ENCODE results near the gene PNPLA6. TPM values are rescaled to one million over a fixed set of nuclear protein-coding genes. Genes with fewer than 3 reads are reported as not detected.

Gene PNPLA6
- total RNA-seq, 4 donors from 2014 or later, result 115 to 435 (median 147) TPM

DNA sequence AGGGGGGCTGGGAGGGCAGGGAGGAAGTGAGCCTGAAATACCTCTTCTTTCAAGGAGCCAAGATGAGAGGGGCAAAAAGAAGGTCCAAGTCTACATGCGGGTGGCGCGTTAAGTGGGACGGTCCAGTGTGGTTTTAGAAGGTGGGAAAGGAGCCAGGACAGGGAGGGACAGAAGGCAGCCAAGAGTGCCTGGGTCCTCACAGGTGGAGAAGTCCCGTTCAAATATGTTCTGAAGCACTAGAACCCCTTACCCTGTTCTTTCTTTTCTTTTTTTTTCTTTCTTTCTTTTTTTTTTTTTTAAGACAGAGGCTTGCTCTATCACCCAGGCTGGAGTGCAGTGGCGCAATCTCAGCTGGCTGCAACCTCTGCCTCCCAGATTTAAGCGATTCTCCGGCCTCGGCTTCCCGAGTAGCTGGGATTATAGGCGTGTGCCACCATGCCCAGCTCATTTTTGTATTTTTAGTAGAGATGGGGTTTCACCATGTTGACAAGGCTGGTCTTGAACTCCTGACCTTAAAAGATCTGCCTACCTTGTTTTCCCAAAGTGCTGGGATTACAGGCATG lies 67.5 kb downstream of the PNPLA6 start:
- WGBS, 2 donors (ENCODE audit: low coverage in 1 of 2), result 88 to 100% methylated on average over 2 to 11 of the region's 11 CpGs
- no peaks in the 10 kb centered on the region for H3K4me1 ChIP-seq
- intact Hi-C loops (cut with DNase I; ENCODE audit: low total_unique reads), result no loop called here
- H3K9me3 ChIP-seq, result no peaks in the 10 kb centered on the region
- in situ Hi-C loops (cut with MboI; ENCODE audit: low pct_ligation_motif_present in 1 of 4, low pct_unique_long_range_greater_than_20kb in 1 of 4, low sequenced_read_pairs in 3 of 4), result no loop called here
- no peak overlapping the region for H3K27ac ChIP-seq
- H3K27me3 ChIP-seq, result peaks cover 13% of the 10 kb centered on the region
- no peak overlapping the region for H3K4me3 ChIP-seq
- DNase-seq, result no peak
- TF ChIP-seq POLR2AphosphoS5 (IDR thresholded peaks at IDR 0.05), result no peak
- TF ChIP-seq, protein P1, sequence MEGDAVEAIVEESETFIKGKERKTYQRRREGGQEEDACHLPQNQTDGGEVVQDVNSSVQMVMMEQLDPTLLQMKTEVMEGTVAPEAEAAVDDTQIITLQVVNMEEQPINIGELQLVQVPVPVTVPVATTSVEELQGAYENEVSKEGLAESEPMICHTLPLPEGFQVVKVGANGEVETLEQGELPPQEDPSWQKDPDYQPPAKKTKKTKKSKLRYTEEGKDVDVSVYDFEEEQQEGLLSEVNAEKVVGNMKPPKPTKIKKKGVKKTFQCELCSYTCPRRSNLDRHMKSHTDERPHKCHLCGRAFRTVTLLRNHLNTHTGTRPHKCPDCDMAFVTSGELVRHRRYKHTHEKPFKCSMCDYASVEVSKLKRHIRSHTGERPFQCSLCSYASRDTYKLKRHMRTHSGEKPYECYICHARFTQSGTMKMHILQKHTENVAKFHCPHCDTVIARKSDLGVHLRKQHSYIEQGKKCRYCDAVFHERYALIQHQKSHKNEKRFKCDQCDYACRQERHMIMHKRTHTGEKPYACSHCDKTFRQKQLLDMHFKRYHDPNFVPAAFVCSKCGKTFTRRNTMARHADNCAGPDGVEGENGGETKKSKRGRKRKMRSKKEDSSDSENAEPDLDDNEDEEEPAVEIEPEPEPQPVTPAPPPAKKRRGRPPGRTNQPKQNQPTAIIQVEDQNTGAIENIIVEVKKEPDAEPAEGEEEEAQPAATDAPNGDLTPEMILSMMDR (IDR thresholded peaks at IDR 0.05), result no peak
- no peak for TF ChIP-seq EP300 (IDR thresholded peaks at IDR 0.05; ENCODE audit: low read depth)
- no peak for TF ChIP-seq POLR2A (IDR thresholded peaks at IDR 0.05)
- H3K36me3 ChIP-seq, result no peaks in the 10 kb centered on the region

DNA sequence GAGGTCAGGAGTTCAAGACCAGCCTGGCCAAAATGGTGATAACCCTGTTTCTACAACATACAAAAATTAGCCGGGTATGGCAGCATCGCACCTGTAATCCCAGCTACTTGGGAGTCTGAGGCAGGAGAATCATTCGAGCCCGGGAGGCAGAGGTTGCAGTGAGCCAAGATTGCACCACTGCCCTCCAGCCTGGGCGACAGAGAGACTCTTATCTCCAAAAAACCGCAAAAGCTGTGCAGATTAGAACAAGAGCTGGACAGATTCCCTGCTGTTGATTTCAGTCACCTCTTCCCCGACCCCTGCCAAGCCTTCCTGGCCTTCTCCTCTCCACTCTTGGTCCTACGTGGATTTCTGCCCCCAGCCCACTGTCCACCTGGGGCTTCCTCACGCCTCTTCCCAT lies 68.4 kb downstream of the PNPLA6 start:
- intact Hi-C loops (cut with DNase I; ENCODE audit: low total_unique reads) (no loop called here), in situ Hi-C loops (cut with MboI; ENCODE audit: low pct_ligation_motif_present in 1 of 4, low pct_unique_long_range_greater_than_20kb in 1 of 4, low sequenced_read_pairs in 3 of 4) (no loop called here)
- no peak for DNase-seq
- 80 to 83% methylated on average over 3 to 9 of the region's 9 CpGs for WGBS, 2 donors (ENCODE audit: low coverage in 1 of 2)
- H3K4me1 ChIP-seq, result no peaks in the 10 kb centered on the region
- no peak overlapping the region for H3K27ac ChIP-seq
- H3K4me3 ChIP-seq, result no peak overlapping the region
- H3K36me3 ChIP-seq, result no peaks in the 10 kb centered on the region
- TF ChIP-seq EP300 (IDR thresholded peaks at IDR 0.05; ENCODE audit: low read depth), result no peak
- TF ChIP-seq, protein P1 (IDR thresholded peaks at IDR 0.05), result no peak
- peaks cover 11% of the 10 kb centered on the region for H3K27me3 ChIP-seq
- no peaks in the 10 kb centered on the region for H3K9me3 ChIP-seq

DNA sequence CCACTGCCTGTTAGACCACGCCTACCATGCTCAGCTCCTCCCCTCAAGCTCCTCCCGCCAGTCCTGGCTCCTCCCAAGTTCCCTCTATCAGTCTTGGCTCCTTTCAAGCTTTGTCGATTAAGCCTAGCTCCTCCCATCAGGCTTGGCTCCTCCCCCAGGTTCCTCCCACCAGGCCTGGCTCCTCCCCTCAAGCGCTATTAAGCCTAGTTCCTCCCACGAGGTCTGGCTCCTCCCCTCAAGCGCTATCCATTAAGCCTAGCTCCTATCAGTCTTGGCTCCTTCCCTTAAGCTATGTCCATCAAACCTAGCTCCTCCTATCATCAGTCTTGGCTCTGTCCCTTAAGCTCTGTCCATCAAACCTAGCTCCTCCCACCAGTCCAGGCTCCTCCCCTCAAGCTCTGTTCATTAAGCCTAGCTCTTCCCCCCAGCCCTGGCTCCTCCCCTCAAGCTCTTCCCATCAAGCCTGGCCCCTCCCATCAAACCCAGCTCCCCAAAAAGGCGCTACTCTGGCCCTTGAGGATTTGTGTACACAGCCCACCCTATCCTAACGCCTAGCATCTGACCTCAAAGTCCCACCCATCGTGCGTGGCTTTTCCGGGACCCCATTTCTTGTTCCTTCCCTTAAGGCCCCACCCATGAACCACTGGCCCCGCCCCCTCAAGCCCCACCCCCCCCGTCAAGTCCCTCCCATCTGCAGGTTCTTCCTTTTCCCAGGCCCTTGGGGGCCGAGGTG lies 70.1 kb downstream of the PNPLA6 start:
- no peaks in the 10 kb centered on the region for H3K9me3 ChIP-seq
- 60 to 80% methylated on average over 6 to 14 of the region's 14 CpGs for WGBS, 2 donors (ENCODE audit: low coverage in 1 of 2)
- in situ Hi-C loops (cut with MboI; ENCODE audit: low pct_ligation_motif_present in 1 of 4, low pct_unique_long_range_greater_than_20kb in 1 of 4, low sequenced_read_pairs in 3 of 4) (no loop called here), intact Hi-C loops (cut with DNase I; ENCODE audit: low total_unique reads) (no loop called here)
- peaks cover 11% of the 10 kb centered on the region for H3K27me3 ChIP-seq
- no peaks in the 10 kb centered on the region for H3K4me1 ChIP-seq
- H3K4me3 ChIP-seq, result no peak overlapping the region
- no peak for TF ChIP-seq POLR2AphosphoS5 (IDR thresholded peaks at IDR 0.05)
- TF ChIP-seq, protein P1 (IDR thresholded peaks at IDR 0.05), result no peak
- no peak for TF ChIP-seq EP300 (IDR thresholded peaks at IDR 0.05; ENCODE audit: low read depth)
- TF ChIP-seq POLR2A (IDR thresholded peaks at IDR 0.05), result no peak
- no peak overlapping the region for H3K27ac ChIP-seq
- DNase-seq, result no peak
- H3K36me3 ChIP-seq, result no peaks in the 10 kb centered on the region

DNA sequence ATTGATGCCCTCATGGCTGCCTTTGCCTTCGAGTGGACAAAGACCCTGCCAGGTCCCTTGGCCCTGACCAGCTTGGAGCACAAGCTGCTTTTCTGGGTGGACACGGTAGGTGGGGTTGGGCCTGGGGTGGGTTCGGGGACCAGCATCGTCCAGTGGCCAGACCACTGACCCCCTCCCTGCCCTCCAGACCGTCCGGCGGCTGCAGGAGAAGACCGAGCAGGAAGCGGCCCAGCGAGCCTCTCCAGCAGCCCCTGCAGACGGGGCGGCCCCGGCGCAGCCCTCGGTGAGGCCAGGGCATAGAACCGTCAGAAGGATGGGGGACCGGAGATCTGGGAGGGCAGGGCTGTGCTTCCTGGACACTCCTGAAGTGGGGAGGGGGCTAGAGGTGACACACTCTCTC lies 70.8 kb downstream of the PNPLA6 start:
- Histone ChIP-seq H3K27ac (no peak overlapping the region), H3K4me3 (no peak overlapping the region), H3K36me3 (no peaks in the 10 kb centered on the region), H3K4me1 (no peaks in the 10 kb centered on the region), H3K9me3 (no peaks in the 10 kb centered on the region), H3K27me3 (peaks cover 11% of the 10 kb centered on the region)
- in situ Hi-C loops (cut with MboI; ENCODE audit: low pct_ligation_motif_present in 1 of 4, low pct_unique_long_range_greater_than_20kb in 1 of 4, low sequenced_read_pairs in 3 of 4) (no loop called here), intact Hi-C loops (cut with DNase I; ENCODE audit: low total_unique reads) (no loop called here)
- no peak for DNase-seq
- TF ChIP-seq POLR2A (IDR thresholded peaks at IDR 0.05) (no peak), POLR2AphosphoS5 (IDR thresholded peaks at IDR 0.05) (no peak), EP300 (IDR thresholded peaks at IDR 0.05; ENCODE audit: low read depth) (no peak)
- TF ChIP-seq, protein P1 (IDR thresholded peaks at IDR 0.05), result no peak
- 85% methylated on average over 17 of the region's 17 CpGs; no CpG with 5 or more reads in 1 of the 2 donors for WGBS, 2 donors (ENCODE audit: low coverage in 1 of 2)

Measured in transverse colon (tissue), 4 donors.